ENCODE results near the gene ADAMTS12.

DNA sequence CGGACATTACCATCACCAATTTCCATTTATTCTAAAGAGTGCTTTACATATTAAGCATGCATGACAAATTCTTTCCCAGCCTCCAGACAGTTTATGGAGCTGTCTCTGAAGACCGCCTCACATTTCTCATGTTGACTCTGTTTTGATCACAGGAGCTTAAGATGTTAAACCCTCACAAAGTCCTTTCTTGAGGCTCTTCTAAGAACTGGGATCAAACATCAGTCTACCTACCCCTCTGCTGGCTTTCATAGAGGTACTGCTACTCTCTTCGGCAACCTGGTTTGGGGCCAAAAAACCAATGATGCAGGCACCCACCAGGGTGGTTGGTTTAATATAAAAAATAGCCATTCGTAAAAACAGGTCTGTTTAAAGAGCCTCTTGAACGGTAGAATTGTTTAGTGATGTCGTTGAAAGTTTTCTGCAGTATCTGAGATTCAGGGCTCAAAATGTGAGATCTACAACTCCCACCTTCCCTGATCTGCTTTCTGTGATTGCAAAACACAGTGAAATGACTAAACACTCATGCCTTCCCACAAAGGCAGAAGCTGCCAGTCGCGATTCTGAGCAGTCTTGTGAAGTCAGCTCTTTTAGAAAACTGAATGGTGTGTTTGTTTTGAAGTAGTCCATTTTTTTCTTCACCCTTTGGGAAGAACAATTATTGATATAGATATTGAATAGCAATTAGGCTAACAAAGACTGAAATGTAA is 47.9 kb upstream of the ADAMTS12 start:
- TF ChIP-seq, protein P1, sequence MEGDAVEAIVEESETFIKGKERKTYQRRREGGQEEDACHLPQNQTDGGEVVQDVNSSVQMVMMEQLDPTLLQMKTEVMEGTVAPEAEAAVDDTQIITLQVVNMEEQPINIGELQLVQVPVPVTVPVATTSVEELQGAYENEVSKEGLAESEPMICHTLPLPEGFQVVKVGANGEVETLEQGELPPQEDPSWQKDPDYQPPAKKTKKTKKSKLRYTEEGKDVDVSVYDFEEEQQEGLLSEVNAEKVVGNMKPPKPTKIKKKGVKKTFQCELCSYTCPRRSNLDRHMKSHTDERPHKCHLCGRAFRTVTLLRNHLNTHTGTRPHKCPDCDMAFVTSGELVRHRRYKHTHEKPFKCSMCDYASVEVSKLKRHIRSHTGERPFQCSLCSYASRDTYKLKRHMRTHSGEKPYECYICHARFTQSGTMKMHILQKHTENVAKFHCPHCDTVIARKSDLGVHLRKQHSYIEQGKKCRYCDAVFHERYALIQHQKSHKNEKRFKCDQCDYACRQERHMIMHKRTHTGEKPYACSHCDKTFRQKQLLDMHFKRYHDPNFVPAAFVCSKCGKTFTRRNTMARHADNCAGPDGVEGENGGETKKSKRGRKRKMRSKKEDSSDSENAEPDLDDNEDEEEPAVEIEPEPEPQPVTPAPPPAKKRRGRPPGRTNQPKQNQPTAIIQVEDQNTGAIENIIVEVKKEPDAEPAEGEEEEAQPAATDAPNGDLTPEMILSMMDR (IDR thresholded peaks at IDR 0.05 in 4 of 5, conservative IDR thresholded peaks at IDR 0.05 in 1 of 5) = no peak
- TF ChIP-seq POLR2A (IDR thresholded peaks at IDR 0.05) = no peak
